HCT116 (cell line): ENCODE data around the gene PLEKHN1. TPM values are rescaled to one million over a fixed set of nuclear protein-coding genes. Genes with fewer than 3 reads are reported as not detected.

Experiments
- ATAC-seq: fragments of 200-7000 bp; cut with Tn5 transposase; 2 replicates; pipeline ENCODE4 v1.9.1; 2020; ENCODE audit warnings: mild to moderate bottlenecking, moderate library complexity
- BruUV-seq: library from RNA; stranded (reverse); fragments of 400-500 nt; replicated peaks from 2 replicates; lab custom pipeline; 2021; lab: Mats Ljungman, UMichigan
- CTCF ChIA-PET: fragments of 300-600 bp; sonication (Branson Sonifier 250); formaldehyde crosslinking; loops from one replicate; lab custom pipeline; 2021; ENCODE audit warnings: antibody characterized with exemption; lab: Charles Lee
- POLR2A ChIA-PET: fragments of 300-600, 350-600 bp; sonication (Branson Sonifier 250); formaldehyde crosslinking; loops from one replicate; lab custom pipeline; 2021; ENCODE audit warnings: antibody characterized with exemption; lab: Charles Lee
- RAD21 ChIA-PET, 2 experiments: fragments of 300-600 bp; sonication (Branson Sonifier 250); formaldehyde crosslinking; loops; one replicate each; lab custom pipeline; 2023; ENCODE audit warnings: low total read pairs in 2 of 2; ENCODE audit not compliant: uncharacterized antibody in 2 of 2, unreplicated experiment in 2 of 2, low non-redundant PET in 1 of 2; lab: Charles Lee
- DNase-seq: peaks from one replicate; pipeline ENCODE4 v3.0.0-alpha.2; 2010; ENCODE audit warnings: low read depth, low spot score
- H2AFZ ChIP-seq: fragments of 200-600 bp; shearing (Covaris generic), sonication (generic); 2 replicates; pipeline ENCODE4 v1.6.1; 2017; ENCODE audit warnings: low read depth, mixed run types, mixed read lengths, antibody characterized with exemption, low read length; ENCODE audit not compliant: poor library complexity, severe bottlenecking
- H3K27ac ChIP-seq: 2 replicates; pipeline ENCODE4 v1.5.1; 2012; ENCODE audit warnings: low read depth, low read length
- H3K27me3 ChIP-seq: fragments of 200-600 bp; sonication (generic); 2 replicates; pipeline ENCODE4 v1.6.1; 2016; ENCODE audit warnings: mixed run types, low read length, mixed read lengths; ENCODE audit not compliant: insufficient read depth
- H3K36me3 ChIP-seq, 2 experiments: fragments of 200-500 bp in 1 of 2; fragments of 200-600 bp in 1 of 2; sonication (Bioruptor generic) in 1 of 2; sonication (generic) in 1 of 2; 2 replicates each; pipeline versions ENCODE4 v1.5.1 to v1.6.1; 2014 to 2016; ENCODE audit warnings: low read length in 2 of 2, inconsistent platforms in 1 of 2, mixed read lengths in 1 of 2, mixed run types in 1 of 2; ENCODE audit not compliant: insufficient read depth in 2 of 2, control insufficient read depth in 1 of 2
- H3K4me1 ChIP-seq, 2 experiments: fragments of 200-600 bp in 1 of 2; sonication (generic) in 1 of 2; 2 replicates each; pipeline versions ENCODE4 v1.5.1 to v1.6.1; 2012 to 2017; ENCODE audit warnings: low read length in 2 of 2, inconsistent platforms in 1 of 2, mild to moderate bottlenecking in 1 of 2, mixed read lengths in 1 of 2, mixed run types in 1 of 2, moderate library complexity in 1 of 2; ENCODE audit not compliant: insufficient read depth in 2 of 2, control insufficient read depth in 1 of 2
- H3K4me2 ChIP-seq: fragments of 200-600 bp; sonication (generic); 2 replicates; pipeline ENCODE4 v1.6.1; 2017; ENCODE audit warnings: mixed run types, low read length, mixed read lengths
- H3K4me3 ChIP-seq, 2 experiments: fragments of 200-600 bp in 1 of 2; sonication (generic) in 1 of 2; replicated peaks in 1 of 2; 2 replicates each; pipeline ENCODE4 v1.5.1; 2011 to 2016; ENCODE audit warnings: low read length in 2 of 2, control low read depth in 1 of 2, low read depth in 1 of 2, mild to moderate bottlenecking in 1 of 2, mixed read lengths in 1 of 2, mixed run types in 1 of 2
- H3K79me2 ChIP-seq: fragments of 200-600 bp; sonication (generic); 2 replicates; pipeline ENCODE4 v1.6.1; 2017; ENCODE audit warnings: mild to moderate bottlenecking, mixed run types, low read length, moderate library complexity, mixed read lengths; ENCODE audit not compliant: insufficient read depth
- H3K9ac ChIP-seq: fragments of 200-600 bp; sonication (generic); 2 replicates; pipeline ENCODE4 v1.6.1; 2016; ENCODE audit warnings: low read length, mixed read lengths
- H3K9me2 ChIP-seq: fragments of 200-600 bp; sonication (generic), shearing (Covaris generic); 2 replicates; pipeline ENCODE4 v1.6.1; 2017; ENCODE audit warnings: mixed run types, mild to moderate bottlenecking, moderate library complexity; ENCODE audit not compliant: insufficient read depth
- H3K9me3 ChIP-seq, 2 experiments: fragments of 200-500 bp in 1 of 2; fragments of 200-600 bp in 1 of 2; sonication (Bioruptor generic) in 1 of 2; sonication (generic) in 1 of 2; 2 replicates each; pipeline ENCODE4 v1.6.1; 2014 to 2017; ENCODE audit warnings: low read length in 2 of 2, mixed read lengths in 2 of 2, inconsistent platforms in 1 of 2, low read depth in 1 of 2, mild to moderate bottlenecking in 1 of 2, mixed run types in 1 of 2, moderate library complexity in 1 of 2; ENCODE audit not compliant: control insufficient read depth in 1 of 2, insufficient read depth in 1 of 2
- H4K20me1 ChIP-seq: fragments of 200-600 bp; sonication (generic), shearing (Covaris generic); 2 replicates; pipeline ENCODE4 v1.6.1; 2017; ENCODE audit warnings: mixed run types, mild to moderate bottlenecking, moderate library complexity; ENCODE audit not compliant: insufficient read depth
- MAX ChIP-seq: IDR thresholded peaks from 2 replicates; pipeline ENCODE4 v1.6.1; 2012
- POLR2A ChIP-seq: IDR thresholded peaks from 2 replicates; pipeline ENCODE4 v1.7.0; 2011; ENCODE audit warnings: borderline replicate concordance; ENCODE audit not compliant: insufficient read depth, insufficient read length; ENCODE audit errors: extremely low read depth
- intact Hi-C: fragments of 100-400 bp; cut with micrococcal nuclease; formaldehyde crosslinking; loops from 2 replicates; pipeline ENCODE4 v1.10.0; 2022
- total RNA-seq: library from RNA; stranded (reverse); gene quantifications from one replicate; pipeline ENCODE4 v1.2.1, GENCODE V29; 2021; ENCODE audit not compliant: unreplicated experiment
- TF ChIP-seq, protein P1 (sequence below): IDR thresholded peaks from 2 replicates; pipeline ENCODE4 v1.6.1; 2012; ENCODE audit warnings: low read depth

The PLEKHN1 gene
- total RNA-seq, 1 experiment from 2014 or later, result 11.6 TPM

- intact Hi-C loops, result loop anchor here (5.0 kb wide), 1 partner anchor 63 kb away; no protein-coding TSS in a partner anchor
- Histone ChIP-seq H3K4me1 (peaks cover 35 to 70% of the 10 kb centered on the region in 2 experiments), H3K9me3 (no peaks in the 10 kb centered on the region), H2AFZ (no peak overlapping the region), H3K9me2 (no peaks in the 10 kb centered on the region), H3K36me3 (no peaks in the 10 kb centered on the region), H3K9ac (peak overlapping the region; percentile 82; the same call in 1 of the 2 replicates), H3K27ac (peak overlapping the region; percentile 60; the same call in 1 of the 2 replicates), H3K27me3 (no peaks in the 10 kb centered on the region), H3K4me3 (no peak overlapping the region), H3K79me2 (peaks cover 8% of the 10 kb centered on the region), H3K4me2 (peak overlapping the region; percentile 93; the same call in 1 of the 2 replicates), H4K20me1 (no peaks in the 10 kb centered on the region)
- no peak for ATAC-seq
- TF ChIP-seq POLR2A (no peak), MAX (no peak)
- TF ChIP-seq, protein P1, sequence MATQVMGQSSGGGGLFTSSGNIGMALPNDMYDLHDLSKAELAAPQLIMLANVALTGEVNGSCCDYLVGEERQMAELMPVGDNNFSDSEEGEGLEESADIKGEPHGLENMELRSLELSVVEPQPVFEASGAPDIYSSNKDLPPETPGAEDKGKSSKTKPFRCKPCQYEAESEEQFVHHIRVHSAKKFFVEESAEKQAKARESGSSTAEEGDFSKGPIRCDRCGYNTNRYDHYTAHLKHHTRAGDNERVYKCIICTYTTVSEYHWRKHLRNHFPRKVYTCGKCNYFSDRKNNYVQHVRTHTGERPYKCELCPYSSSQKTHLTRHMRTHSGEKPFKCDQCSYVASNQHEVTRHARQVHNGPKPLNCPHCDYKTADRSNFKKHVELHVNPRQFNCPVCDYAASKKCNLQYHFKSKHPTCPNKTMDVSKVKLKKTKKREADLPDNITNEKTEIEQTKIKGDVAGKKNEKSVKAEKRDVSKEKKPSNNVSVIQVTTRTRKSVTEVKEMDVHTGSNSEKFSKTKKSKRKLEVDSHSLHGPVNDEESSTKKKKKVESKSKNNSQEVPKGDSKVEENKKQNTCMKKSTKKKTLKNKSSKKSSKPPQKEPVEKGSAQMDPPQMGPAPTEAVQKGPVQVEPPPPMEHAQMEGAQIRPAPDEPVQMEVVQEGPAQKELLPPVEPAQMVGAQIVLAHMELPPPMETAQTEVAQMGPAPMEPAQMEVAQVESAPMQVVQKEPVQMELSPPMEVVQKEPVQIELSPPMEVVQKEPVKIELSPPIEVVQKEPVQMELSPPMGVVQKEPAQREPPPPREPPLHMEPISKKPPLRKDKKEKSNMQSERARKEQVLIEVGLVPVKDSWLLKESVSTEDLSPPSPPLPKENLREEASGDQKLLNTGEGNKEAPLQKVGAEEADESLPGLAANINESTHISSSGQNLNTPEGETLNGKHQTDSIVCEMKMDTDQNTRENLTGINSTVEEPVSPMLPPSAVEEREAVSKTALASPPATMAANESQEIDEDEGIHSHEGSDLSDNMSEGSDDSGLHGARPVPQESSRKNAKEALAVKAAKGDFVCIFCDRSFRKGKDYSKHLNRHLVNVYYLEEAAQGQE, result no peak
- POLR2A ChIA-PET, result no interaction called here
- RAD21 ChIA-PET, result no interaction called here
- no TSS peak for BruUV-seq
- CTCF ChIA-PET, result interaction anchor here (4.0 kb wide), 1 partner anchor 9 kb away, joined by 26 read pairs; the partner anchor contains the start of gene ISG15
- no peak for DNase-seq
Measured at GRCh38 chr1:1004420-1004779, 38.1 kb downstream of the PLEKHN1 start.
